CD14-positive monocyte (primary cell): Measurements from ENCODE around the gene CDH12. TPM values are rescaled to one million over a fixed set of nuclear protein-coding genes. Genes with fewer than 3 reads are reported as not detected.

ENCODE experiments used
- DNase-seq, 3 donors: peaks; one replicate each; pipeline ENCODE4 v3.0.0-alpha.2; 2011 to 2022
- H2AFZ ChIP-seq: 2 replicates; pipeline ENCODE4 v1.6.0; 2012; ENCODE audit warnings: mild to moderate bottlenecking, low read depth, low read length, inconsistent platforms; ENCODE audit not compliant: insufficient read depth, poor library complexity, severe bottlenecking
- H3K27ac ChIP-seq, 2 donors: 1 replicate in 1 of 2; 2 replicates in 1 of 2; pipeline ENCODE4 v1.5.1; 2012 to 2013; ENCODE audit warnings: low read length in 2 of 2, control low read depth in 1 of 2, inconsistent platforms in 1 of 2, low read depth in 1 of 2, mild to moderate bottlenecking in 1 of 2
- H3K27me3 ChIP-seq, 2 donors: one replicate each; pipeline versions ENCODE4 v1.6.0 to v1.6.1; 2011 to 2013; ENCODE audit warnings: low read length in 2 of 2; ENCODE audit not compliant: control insufficient read depth in 2 of 2, insufficient read depth in 2 of 2
- H3K36me3 ChIP-seq, 2 donors: replicated peaks in 1 of 2; 1 replicate in 1 of 2; 2 replicates in 1 of 2; pipeline versions ENCODE4 v1.5.1 to v1.6.1; 2012 to 2013; ENCODE audit warnings: low read length in 2 of 2, control low read depth in 1 of 2, inconsistent platforms in 1 of 2, mild to moderate bottlenecking in 1 of 2; ENCODE audit not compliant: insufficient read depth in 2 of 2, control insufficient read depth in 1 of 2
- H3K4me1 ChIP-seq, 2 donors: 1 replicate in 1 of 2; 2 replicates in 1 of 2; pipeline versions ENCODE4 v1.5.1 to v1.6.1; 2012 to 2013; ENCODE audit warnings: low read length in 2 of 2, control low read depth in 1 of 2, inconsistent platforms in 1 of 2, mild to moderate bottlenecking in 1 of 2, moderate library complexity in 1 of 2; ENCODE audit not compliant: insufficient read depth in 2 of 2, control insufficient read depth in 1 of 2
- H3K4me2 ChIP-seq: replicated peaks from 2 replicates; pipeline ENCODE3; 2012; ENCODE audit warnings: low read length, moderate library complexity, mild to moderate bottlenecking; ENCODE audit not compliant: poor library complexity, severe bottlenecking; ENCODE audit errors: extremely low read depth
- H3K4me3 ChIP-seq, 3 experiments: fragments of 200-600 bp in 1 of 3; sonication (generic) in 1 of 3; replicated peaks in 1 of 3; 1 replicate in 2 of 3; 2 replicates in 1 of 3; pipeline ENCODE4 v1.5.1; 2011 to 2013; ENCODE audit warnings: low read length in 3 of 3, mild to moderate bottlenecking in 3 of 3, control low read depth in 2 of 3, low read depth in 2 of 3, inconsistent platforms in 1 of 3, moderate library complexity in 1 of 3
- H3K79me2 ChIP-seq: 2 replicates; pipeline ENCODE4 v1.6.0; 2012; ENCODE audit warnings: mild to moderate bottlenecking, control low read depth, inconsistent platforms, low read length, moderate library complexity; ENCODE audit not compliant: insufficient read depth
- H3K9ac ChIP-seq: 2 replicates; pipeline ENCODE4 v1.6.0; 2017; ENCODE audit warnings: low read length, mild to moderate bottlenecking; ENCODE audit not compliant: insufficient read depth, poor library complexity, severe bottlenecking
- H3K9me3 ChIP-seq, 2 donors: replicated peaks in 1 of 2; 1 replicate in 1 of 2; 2 replicates in 1 of 2; pipeline versions ENCODE4 v1.5.1 to v1.6.1; 2012 to 2013; ENCODE audit warnings: low read length in 2 of 2, control low read depth in 1 of 2; ENCODE audit not compliant: control insufficient read depth in 1 of 2, insufficient read depth in 1 of 2
- H4K20me1 ChIP-seq: 2 replicates; pipeline ENCODE4 v1.6.0; 2012; ENCODE audit warnings: mild to moderate bottlenecking, low read length, control low read depth, moderate library complexity; ENCODE audit not compliant: insufficient read depth
- H3K27ac Mint-ChIP-seq, 7 donors: one replicate each; pipeline ENCODE4 v1.8.0; 2020; ENCODE audit warnings: mild to moderate bottlenecking in 7 of 7, mixed read lengths in 7 of 7, moderate library complexity in 6 of 7, inconsistent platforms in 2 of 7
- H3K27me3 Mint-ChIP-seq, 3 donors: one replicate each; pipeline ENCODE4 v1.8.0; 2021 to 2022; ENCODE audit warnings: low read depth in 3 of 3, mild to moderate bottlenecking in 3 of 3, mixed read lengths in 3 of 3, moderate library complexity in 3 of 3, inconsistent platforms in 1 of 3
- H3K36me3 Mint-ChIP-seq, 2 donors: one replicate each; pipeline ENCODE4 v1.8.0; 2020; ENCODE audit warnings: mixed read lengths in 2 of 2, inconsistent platforms in 1 of 2, mild to moderate bottlenecking in 1 of 2
- H3K4me1 Mint-ChIP-seq: one replicate; pipeline ENCODE4 v1.8.0; 2020; ENCODE audit warnings: mild to moderate bottlenecking, mixed read lengths
- H3K4me3 Mint-ChIP-seq, 2 donors: one replicate each; pipeline ENCODE4 v1.8.0; 2020; ENCODE audit warnings: mild to moderate bottlenecking in 2 of 2, mixed read lengths in 2 of 2, moderate library complexity in 1 of 2
- H3K9me3 Mint-ChIP-seq, 7 donors: one replicate each; pipeline ENCODE4 v1.8.0; 2020 to 2022; ENCODE audit warnings: mixed read lengths in 7 of 7, mild to moderate bottlenecking in 6 of 7, moderate library complexity in 6 of 7, inconsistent platforms in 2 of 7
- WGBS: methylation state at CpG from one replicate; pipeline ENCODE4 v1.1.5; 2013; ENCODE audit warnings: missing lambda C conversion rate; ENCODE audit not compliant: insufficient coverage; 5-methylcytosine and 5-hydroxymethylcytosine counted together
- intact Hi-C, 2 donors: fragments of 100-400 bp; cut with micrococcal nuclease; formaldehyde crosslinking; loops; one replicate each; pipeline versions ENCODE4 v1.15.0 to v1.15.1; 2023
- polyA plus RNA-seq, 3 donors: library from polyadenylated mRNA; depleted of rRNA in 1 of 3; unstranded in 2 of 3; stranded (reverse) in 1 of 3; fragments of 300-500 nt in 2 of 3; fragments of >200 nt in 1 of 3; fragmentation: Illumina TruSeq in 2 of 3; gene quantifications; 1 replicate in 2 of 3; 2 replicates in 1 of 3; pipeline ENCODE4 v1.2.3, GENCODE V29; 2012 to 2021
- TF ChIP-seq, protein P1 (sequence below): fragments of 200-600 bp; IDR thresholded peaks from one replicate; pipeline ENCODE4 v1.8.0; 2022; ENCODE audit warnings: antibody characterized with exemption, mild to moderate bottlenecking

Gene CDH12
- polyA plus RNA-seq, 3 donors, result not detected

DNA sequence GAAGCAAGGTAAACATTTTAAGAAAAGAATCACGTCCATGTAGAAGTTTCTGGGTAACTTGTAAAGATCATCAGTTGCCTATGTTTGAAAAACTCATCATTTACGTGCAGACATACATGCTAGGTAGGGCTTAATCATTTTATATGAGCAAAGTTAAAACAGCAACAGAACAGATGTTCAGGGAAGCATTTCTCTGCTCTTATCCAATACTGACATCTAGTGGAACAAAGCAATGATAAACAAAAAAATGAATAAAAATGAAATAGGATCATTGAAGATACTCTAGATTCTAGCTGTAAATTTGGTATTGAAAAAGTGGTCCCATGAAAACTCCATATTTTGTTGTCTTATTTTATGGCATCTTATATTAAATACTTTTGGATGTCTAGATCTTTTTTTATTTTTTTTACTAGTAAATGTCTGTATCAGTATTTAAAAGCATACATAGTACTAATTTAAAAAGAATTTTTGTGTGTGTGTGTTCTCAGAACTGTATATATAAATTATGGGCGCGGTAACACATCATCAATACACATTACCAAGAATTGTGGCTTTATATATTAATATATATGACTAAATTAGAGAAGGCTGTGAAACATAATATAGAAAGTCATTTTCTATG, 1050.2 kb downstream of the CDH12 start:
- 17% methylated on average over 1 of the region's 4 CpGs for WGBS
- peaks cover 0 to 2% (median 0%) of the 10 kb centered on the region in 7 donors for H3K9me3 Mint-ChIP-seq
- no peak overlapping the region for H3K4me3 ChIP-seq
- TF ChIP-seq, protein P1, sequence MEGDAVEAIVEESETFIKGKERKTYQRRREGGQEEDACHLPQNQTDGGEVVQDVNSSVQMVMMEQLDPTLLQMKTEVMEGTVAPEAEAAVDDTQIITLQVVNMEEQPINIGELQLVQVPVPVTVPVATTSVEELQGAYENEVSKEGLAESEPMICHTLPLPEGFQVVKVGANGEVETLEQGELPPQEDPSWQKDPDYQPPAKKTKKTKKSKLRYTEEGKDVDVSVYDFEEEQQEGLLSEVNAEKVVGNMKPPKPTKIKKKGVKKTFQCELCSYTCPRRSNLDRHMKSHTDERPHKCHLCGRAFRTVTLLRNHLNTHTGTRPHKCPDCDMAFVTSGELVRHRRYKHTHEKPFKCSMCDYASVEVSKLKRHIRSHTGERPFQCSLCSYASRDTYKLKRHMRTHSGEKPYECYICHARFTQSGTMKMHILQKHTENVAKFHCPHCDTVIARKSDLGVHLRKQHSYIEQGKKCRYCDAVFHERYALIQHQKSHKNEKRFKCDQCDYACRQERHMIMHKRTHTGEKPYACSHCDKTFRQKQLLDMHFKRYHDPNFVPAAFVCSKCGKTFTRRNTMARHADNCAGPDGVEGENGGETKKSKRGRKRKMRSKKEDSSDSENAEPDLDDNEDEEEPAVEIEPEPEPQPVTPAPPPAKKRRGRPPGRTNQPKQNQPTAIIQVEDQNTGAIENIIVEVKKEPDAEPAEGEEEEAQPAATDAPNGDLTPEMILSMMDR, result peak; percentile 17
- H3K9me3 ChIP-seq, result no peaks in the 10 kb centered on the region
- no peaks in the 10 kb centered on the region for H3K36me3 Mint-ChIP-seq
- no peak overlapping the region for H3K9ac ChIP-seq
- no peak overlapping the region for H3K4me2 ChIP-seq
- no peaks in the 10 kb centered on the region for H3K79me2 ChIP-seq
- peaks cover 15% of the 10 kb centered on the region for H3K4me1 Mint-ChIP-seq
- no peak overlapping the region for H3K4me3 Mint-ChIP-seq
- DNase-seq, result no peak
- H2AFZ ChIP-seq, result no peak overlapping the region
- intact Hi-C loops, result no loop called here
- H3K36me3 ChIP-seq, result no peaks in the 10 kb centered on the region
- H3K4me1 ChIP-seq, result no peaks in the 10 kb centered on the region
- no peaks in the 10 kb centered on the region for H4K20me1 ChIP-seq
- no peaks in the 10 kb centered on the region for H3K27me3 ChIP-seq
- H3K27ac ChIP-seq, result no peak overlapping the region
- H3K27me3 Mint-ChIP-seq, result peaks cover 0 to 1% (median 1%) of the 10 kb centered on the region in 3 donors
- no peak overlapping the region for H3K27ac Mint-ChIP-seq

DNA sequence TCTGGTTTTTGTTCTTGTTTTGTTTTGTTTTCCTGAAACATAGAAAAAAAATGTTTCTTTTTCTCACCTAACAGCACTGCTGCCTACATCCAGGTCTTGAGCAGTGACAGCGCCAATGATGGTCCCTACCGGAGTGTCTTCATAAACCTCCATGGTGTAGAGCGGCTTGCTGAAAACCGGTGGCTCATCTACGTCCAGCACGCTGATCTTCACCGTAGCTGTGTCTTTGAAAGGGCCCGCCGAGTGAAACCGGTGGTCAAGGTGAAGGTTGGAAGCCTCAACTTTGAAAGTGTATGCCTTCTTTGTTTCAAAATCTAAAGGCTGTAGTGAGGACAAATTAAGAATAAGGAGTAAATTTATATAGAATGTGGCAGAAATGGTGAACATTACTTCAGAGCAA, 1051.0 kb downstream of the CDH12 start:
- Histone ChIP-seq H3K79me2 (no peaks in the 10 kb centered on the region), H3K9me3 (no peaks in the 10 kb centered on the region), H3K36me3 (no peaks in the 10 kb centered on the region), H3K9ac (no peak overlapping the region), H3K4me2 (no peak overlapping the region), H3K27ac (no peak overlapping the region), H2AFZ (no peak overlapping the region), H4K20me1 (no peaks in the 10 kb centered on the region), H3K4me1 (no peaks in the 10 kb centered on the region), H3K4me3 (no peak overlapping the region), H3K27me3 (no peaks in the 10 kb centered on the region)
- DNase-seq, result no peak
- Mint-ChIP-seq H3K27me3 (peaks cover 0 to 2% (median 1%) of the 10 kb centered on the region in 3 donors), H3K36me3 (no peaks in the 10 kb centered on the region), H3K4me1 (peaks cover 8% of the 10 kb centered on the region), H3K9me3 (peaks cover 0 to 2% (median 0%) of the 10 kb centered on the region in 7 donors), H3K4me3 (no peak overlapping the region), H3K27ac (no peak overlapping the region)
- intact Hi-C loops, result no loop called here
- WGBS, result 100% methylated on average over 4 of the region's 10 CpGs
- TF ChIP-seq, protein P1, result no peak
